Caco-2 (cell line): ENCODE results near the gene KRT13. TPM values are rescaled to one million over a fixed set of nuclear protein-coding genes. Genes with fewer than 3 reads are reported as not detected.

ENCODE experiments used
- BruUV-seq: library from RNA; stranded (reverse); fragments of 400-500 nt; replicated peaks from 2 replicates; lab custom pipeline; 2021; lab: Mats Ljungman, UMichigan
- CTCF ChIA-PET: fragments of 300-600 bp; sonication (Branson Sonifier 250); formaldehyde crosslinking; loops from one replicate; lab custom pipeline; 2022; ENCODE audit warnings: antibody characterized with exemption; lab: Charles Lee
- POLR2A ChIA-PET: fragments of 300-600 bp; sonication (Branson Sonifier 250); formaldehyde crosslinking; loops from one replicate; lab custom pipeline; 2022; ENCODE audit warnings: antibody characterized with exemption; lab: Charles Lee
- DNase-seq, 2 experiments: peaks; one replicate each; pipeline versions ENCODE4 v3.0.0 to v3.0.0-alpha.2; 2020 to 2022
- H3K27me3 ChIP-seq: replicated peaks from 2 replicates; pipeline ENCODE4 v1.6.0; 2011; ENCODE audit warnings: low read length; ENCODE audit not compliant: control insufficient read depth, insufficient read depth
- H3K36me3 ChIP-seq: 2 replicates; pipeline ENCODE4 v1.5.1; 2011; ENCODE audit warnings: low read length; ENCODE audit not compliant: control insufficient read depth, insufficient read depth
- H3K4me1 ChIP-seq: fragments of 250-450 bp; sonication (Bioruptor Pico); 2 replicates; pipeline ENCODE4 v1.5.1; 2020; ENCODE audit warnings: mild to moderate bottlenecking
- H3K4me3 ChIP-seq: 2 replicates; pipeline ENCODE4 v1.5.1; 2011; ENCODE audit warnings: low read depth, mild to moderate bottlenecking, control low read depth, low read length
- H3K9me3 ChIP-seq: fragments of 250-450 bp; sonication (Bioruptor Pico); 2 replicates; pipeline ENCODE4 v1.5.1; 2020; ENCODE audit warnings: mild to moderate bottlenecking, moderate library complexity
- H3K27ac Mint-ChIP-seq: one replicate; pipeline ENCODE4 v1.8.0; 2022; ENCODE audit warnings: mixed read lengths; ENCODE audit not compliant: unreplicated experiment
- H3K27me3 Mint-ChIP-seq: one replicate; pipeline ENCODE4 v1.8.0; 2022; ENCODE audit warnings: mixed read lengths; ENCODE audit not compliant: insufficient read depth, unreplicated experiment
- H3K36me3 Mint-ChIP-seq: one replicate; pipeline ENCODE4 v1.8.0; 2022; ENCODE audit warnings: mild to moderate bottlenecking, mixed read lengths; ENCODE audit not compliant: insufficient read depth, unreplicated experiment
- H3K4me1 Mint-ChIP-seq: one replicate; pipeline ENCODE4 v1.8.0; 2022; ENCODE audit warnings: low read depth, mixed read lengths; ENCODE audit not compliant: unreplicated experiment
- H3K4me3 Mint-ChIP-seq: one replicate; pipeline ENCODE4 v1.8.0; 2022; ENCODE audit warnings: mild to moderate bottlenecking, moderate library complexity, mixed read lengths; ENCODE audit not compliant: unreplicated experiment
- H3K9me3 Mint-ChIP-seq: one replicate; pipeline ENCODE4 v1.8.0; 2022; ENCODE audit warnings: mixed read lengths; ENCODE audit not compliant: unreplicated experiment
- intact Hi-C: fragments of 100-400 bp; cut with micrococcal nuclease; formaldehyde crosslinking; loops from one replicate; pipeline ENCODE4 v1.10.0; 2022; ENCODE audit not compliant: unreplicated experiment
- total RNA-seq: library from RNA; stranded (reverse); gene quantifications from 2 replicates; pipeline ENCODE4 v1.2.3, GENCODE V29; 2022
- TF ChIP-seq, protein P1 (sequence below), 2 experiments: fragments of 200-600 bp in 1 of 2; IDR thresholded peaks; 1 replicate in 1 of 2; 2 replicates in 1 of 2; pipeline versions ENCODE4 v1.5.1 to v1.8.0; 2011 to 2022; ENCODE audit warnings: antibody characterized with exemption in 1 of 2, control low read depth in 1 of 2, inconsistent platforms in 1 of 2, low read depth in 1 of 2, low read length in 1 of 2, mild to moderate bottlenecking in 1 of 2, moderate library complexity in 1 of 2; ENCODE audit not compliant: insufficient read depth in 1 of 2, severe bottlenecking in 1 of 2, unreplicated experiment in 1 of 2

The KRT13 gene
- total RNA-seq, 1 experiment from 2014 or later: not detected

- H3K4me3 ChIP-seq: no peak overlapping the region
These were observed 18.8 kb upstream of the KRT13 start for GRCh38 chr17:41524261-41524660.

GRCh38 chr17:41523787-41524186 is 18.4 kb upstream of the KRT13 start:
- Histone ChIP-seq H3K36me3 (peaks cover 18% of the 10 kb centered on the region), H3K4me1 (peaks cover 71% of the 10 kb centered on the region), H3K27me3 (no peaks in the 10 kb centered on the region), H3K9me3 (no peaks in the 10 kb centered on the region), H3K4me3 (no peak overlapping the region)
- TF ChIP-seq, protein P1, sequence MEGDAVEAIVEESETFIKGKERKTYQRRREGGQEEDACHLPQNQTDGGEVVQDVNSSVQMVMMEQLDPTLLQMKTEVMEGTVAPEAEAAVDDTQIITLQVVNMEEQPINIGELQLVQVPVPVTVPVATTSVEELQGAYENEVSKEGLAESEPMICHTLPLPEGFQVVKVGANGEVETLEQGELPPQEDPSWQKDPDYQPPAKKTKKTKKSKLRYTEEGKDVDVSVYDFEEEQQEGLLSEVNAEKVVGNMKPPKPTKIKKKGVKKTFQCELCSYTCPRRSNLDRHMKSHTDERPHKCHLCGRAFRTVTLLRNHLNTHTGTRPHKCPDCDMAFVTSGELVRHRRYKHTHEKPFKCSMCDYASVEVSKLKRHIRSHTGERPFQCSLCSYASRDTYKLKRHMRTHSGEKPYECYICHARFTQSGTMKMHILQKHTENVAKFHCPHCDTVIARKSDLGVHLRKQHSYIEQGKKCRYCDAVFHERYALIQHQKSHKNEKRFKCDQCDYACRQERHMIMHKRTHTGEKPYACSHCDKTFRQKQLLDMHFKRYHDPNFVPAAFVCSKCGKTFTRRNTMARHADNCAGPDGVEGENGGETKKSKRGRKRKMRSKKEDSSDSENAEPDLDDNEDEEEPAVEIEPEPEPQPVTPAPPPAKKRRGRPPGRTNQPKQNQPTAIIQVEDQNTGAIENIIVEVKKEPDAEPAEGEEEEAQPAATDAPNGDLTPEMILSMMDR (IDR thresholded peaks at IDR 0.05; ENCODE audit: insufficient read depth in 1 of 2, low read depth in 1 of 2, low read length in 1 of 2, severe bottlenecking in 1 of 2, unreplicated experiment in 1 of 2): no peak
- H3K36me3 Mint-ChIP-seq: peaks cover 99% of the 10 kb centered on the region
- ChIA-PET POLR2A (no interaction called here), CTCF (interaction anchor here (0.6 kb wide), 1 partner anchor 1983 kb away, joined by 3 read pairs; no protein-coding TSS in a partner anchor)
- TSS peak; percentile 15 for BruUV-seq
- DNase-seq: no peak
- H3K4me1 Mint-ChIP-seq: peaks cover 61% of the 10 kb centered on the region
- peak overlapping the region; percentile 14 for H3K4me3 Mint-ChIP-seq
- H3K9me3 Mint-ChIP-seq: no peaks in the 10 kb centered on the region
- H3K27ac Mint-ChIP-seq: peak overlapping the region; percentile 73
- intact Hi-C loops: loop anchor here (5.0 to 10.0 kb wide), 2 partner anchors 109 to 616 kb away; no protein-coding TSS in a partner anchor
- H3K27me3 Mint-ChIP-seq: no peaks in the 10 kb centered on the region

More at GRCh38 chr17:41524261-41524660, 18.8 kb upstream of the KRT13 start:
- TF ChIP-seq, protein P1 (IDR thresholded peaks at IDR 0.05; ENCODE audit: insufficient read depth in 1 of 2, low read depth in 1 of 2, low read length in 1 of 2, severe bottlenecking in 1 of 2, unreplicated experiment in 1 of 2): no peak
- DNase-seq: no peak
- Mint-ChIP-seq H3K27me3 (no peaks in the 10 kb centered on the region), H3K27ac (peak overlapping the region; percentile 73), H3K9me3 (no peaks in the 10 kb centered on the region), H3K4me1 (peaks cover 59% of the 10 kb centered on the region), H3K4me3 (peak overlapping the region; percentile 99), H3K36me3 (peaks cover 99% of the 10 kb centered on the region)
- BruUV-seq: no TSS peak
- Histone ChIP-seq H3K4me1 (peaks cover 72% of the 10 kb centered on the region), H3K9me3 (0 out of 2 replicates have a peak, but pooled peaks cover 2% of the 10 kb centered on the region), H3K27me3 (no peaks in the 10 kb centered on the region), H3K36me3 (peaks cover 18% of the 10 kb centered on the region)
- intact Hi-C loops: loop anchor here (5.0 to 10.0 kb wide), 2 partner anchors 109 to 617 kb away; no protein-coding TSS in a partner anchor
- CTCF ChIA-PET: interaction anchor here (0.6 kb wide), 2 partner anchors 124 to 1984 kb away, joined by 3 to 4 read pairs; no protein-coding TSS in a partner anchor
- POLR2A ChIA-PET: no interaction called here

DNA sequence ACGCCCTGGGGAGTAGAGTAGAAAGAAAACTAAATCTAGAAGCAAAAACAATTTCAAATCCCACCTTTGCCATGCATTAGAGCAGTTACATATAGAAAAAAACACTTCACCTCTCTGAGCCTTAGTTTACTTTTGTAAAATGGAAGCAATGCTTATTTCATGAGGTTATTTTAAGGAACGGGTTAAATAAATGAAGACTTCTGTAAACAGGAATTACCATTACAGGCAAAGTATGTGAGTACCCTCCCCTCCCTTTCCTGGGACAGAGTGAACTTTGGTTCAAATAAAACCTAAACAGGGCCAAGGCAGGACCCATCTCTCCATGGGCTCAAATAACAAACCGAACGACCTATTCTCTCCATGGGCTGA is 17.8 kb upstream of the KRT13 start:
- BruUV-seq: no TSS peak
- Histone ChIP-seq H3K27me3 (no peaks in the 10 kb centered on the region), H3K9me3 (no peaks in the 10 kb centered on the region), H3K4me1 (peaks cover 66% of the 10 kb centered on the region), H3K36me3 (peaks cover 18% of the 10 kb centered on the region), H3K4me3 (no peak overlapping the region)
- no peaks in the 10 kb centered on the region for H3K27me3 Mint-ChIP-seq
- intact Hi-C loops: loop anchor here (5.0 to 10.0 kb wide), 2 partner anchors 108 to 616 kb away; no protein-coding TSS in a partner anchor
- H3K4me1 Mint-ChIP-seq: peaks cover 57% of the 10 kb centered on the region
- peaks cover 93% of the 10 kb centered on the region for H3K36me3 Mint-ChIP-seq
- POLR2A ChIA-PET: no interaction called here
- H3K9me3 Mint-ChIP-seq: no peaks in the 10 kb centered on the region
- peak overlapping the region; percentile 73 for H3K27ac Mint-ChIP-seq
- TF ChIP-seq, protein P1 (IDR thresholded peaks at IDR 0.05; ENCODE audit: insufficient read depth in 1 of 2, low read depth in 1 of 2, low read length in 1 of 2, severe bottlenecking in 1 of 2, unreplicated experiment in 1 of 2): no peak
- H3K4me3 Mint-ChIP-seq: peak overlapping the region; percentile 14
- CTCF ChIA-PET: interaction anchor here (2.9 kb wide), 1 partner anchor 140 kb away, joined by 13 read pairs; no protein-coding TSS in a partner anchor
- no peak for DNase-seq
